Fibroblast of villous mesenchyme (primary cell): ENCODE measurements around the gene REC8. TPM values are rescaled to one million over a fixed set of nuclear protein-coding genes. Genes with fewer than 3 reads are reported as not detected.

Experiments used
- DNase-seq: peaks from one replicate; pipeline ENCODE4 v3.0.0-alpha.2; 2010; ENCODE audit warnings: low read depth
- H3K4me3 ChIP-seq: 2 replicates; pipeline ENCODE4 v1.5.1; 2011; ENCODE audit warnings: low read depth, mild to moderate bottlenecking, low read length
- CTCF ChIP-seq: IDR thresholded peaks from 2 replicates; pipeline ENCODE4 v1.5.1; 2012; ENCODE audit warnings: low read depth, mild to moderate bottlenecking, low read length; ENCODE audit not compliant: insufficient read depth
- total RNA-seq: library from RNA; depleted of rRNA; stranded (reverse); fragments of >200 nt; gene quantifications from 2 replicates; pipeline ENCODE4 v1.2.3, GENCODE V29; 2012

REC8 gene
- total RNA-seq, 1 donor = 4.7 TPM

DNA sequence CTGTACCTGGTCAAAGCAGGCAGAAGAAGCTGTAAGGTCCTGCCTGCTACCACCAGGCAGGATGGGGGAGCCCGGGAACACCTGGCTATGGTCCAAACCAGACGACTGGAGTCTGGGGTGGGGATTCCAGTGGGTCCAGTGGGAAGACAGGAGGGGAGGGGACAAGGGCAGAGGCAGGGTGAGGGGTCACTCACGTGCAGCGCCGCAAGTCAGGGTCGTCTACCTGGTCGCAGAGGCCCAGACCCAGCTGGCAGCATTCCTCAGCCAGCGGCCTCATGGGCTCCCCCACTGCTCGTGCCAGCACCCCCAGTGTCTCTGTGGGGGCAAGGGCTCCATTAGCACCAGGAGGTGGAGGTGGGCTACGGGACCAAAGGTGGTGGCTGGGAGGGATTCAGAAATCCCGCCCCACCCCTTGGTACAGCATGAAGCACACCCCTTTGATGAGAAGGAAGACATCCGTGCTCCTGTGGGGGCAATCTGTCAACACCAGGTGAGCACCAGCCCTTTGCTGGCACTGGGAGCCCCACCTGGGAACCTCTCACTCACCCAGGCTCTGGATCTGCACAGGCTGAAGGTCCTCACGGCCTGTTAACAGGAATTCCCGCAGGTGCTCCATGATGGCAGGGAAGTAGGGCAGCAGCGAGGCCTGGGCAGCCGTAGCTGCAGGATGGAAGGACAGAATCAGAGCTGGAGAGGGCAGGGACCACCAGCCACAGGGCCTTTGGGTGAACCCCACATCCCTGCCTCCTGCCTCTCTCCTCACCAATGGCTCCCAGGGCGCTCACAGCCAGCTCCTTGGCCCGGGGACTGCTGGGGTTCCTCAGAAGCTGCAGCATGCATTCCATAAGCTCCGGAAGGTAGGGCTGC, 12.5 kb downstream of the REC8 start:
- no peak overlapping the region for H3K4me3 ChIP-seq
- no peak for DNase-seq
- TF ChIP-seq CTCF = no peak

DNA sequence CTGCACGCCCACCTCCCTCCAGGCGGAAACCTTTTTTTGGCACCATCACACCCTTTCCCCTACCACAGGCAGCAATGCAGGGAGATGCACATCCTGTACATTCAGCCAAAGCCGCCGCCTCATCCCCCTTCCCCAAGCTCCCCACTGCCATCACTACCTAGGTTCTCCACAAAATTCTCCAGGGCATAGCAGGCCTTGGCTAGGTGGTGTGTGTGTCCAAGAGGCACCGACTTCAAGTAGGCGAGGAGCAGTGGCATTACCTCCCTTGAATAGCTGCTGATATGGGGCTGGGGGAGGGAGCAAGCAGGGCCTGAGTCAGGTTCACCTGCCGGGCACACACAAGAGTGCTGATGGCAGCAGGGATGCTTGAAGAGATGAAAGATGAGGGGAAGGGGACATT, 13.1 kb downstream of the REC8 start:
- no peak for DNase-seq
- TF ChIP-seq CTCF = no peak
- H3K4me3 ChIP-seq = no peak overlapping the region

- TF ChIP-seq CTCF = no peak
- no peak overlapping the region for H3K4me3 ChIP-seq
- no peak for DNase-seq
Measured at GRCh38 chr14:24185741-24186140, 13.9 kb downstream of the REC8 start.

GRCh38 chr14:24186831-24187538, 15.1 kb downstream of the REC8 start:
- no peak overlapping the region for H3K4me3 ChIP-seq
- DNase-seq = no peak

DNA sequence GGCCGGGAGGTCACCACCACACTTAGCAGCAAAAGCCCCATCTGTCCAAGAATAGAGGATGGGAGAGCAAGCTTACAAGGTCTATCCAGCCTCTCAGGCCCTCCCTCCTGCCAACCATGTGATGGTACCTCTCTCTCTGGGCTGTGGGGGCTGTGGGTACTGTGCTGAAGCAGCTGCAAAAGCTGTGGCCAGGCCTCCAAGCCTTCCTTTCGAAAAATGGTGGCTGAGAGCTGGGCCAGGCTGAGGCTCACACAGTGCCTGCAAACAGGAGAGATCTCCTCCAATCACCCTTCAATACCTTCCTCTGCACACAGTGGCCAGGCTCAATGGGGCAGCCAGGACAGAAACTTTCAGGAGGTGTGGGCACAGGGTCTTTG, 15.6 kb downstream of the REC8 start:
- peak overlapping the region; percentile 76 for H3K4me3 ChIP-seq
- no peak for DNase-seq
- TF ChIP-seq CTCF = no peak

More at GRCh38 chr14:24186831-24187538, 15.1 kb downstream of the REC8 start:
- TF ChIP-seq CTCF = no peak

- peak within 1 kb of the TSS; percentile 76 for H3K4me3 ChIP-seq
- DNase-seq = peak; percentile 99
- no peak for TF ChIP-seq CTCF
Measured at GRCh38 chr14:24188251-24189058, 16.6 kb downstream of the REC8 start, which contains the start of gene IPO4. Gene IPO4, minus strand, starts transcription at chr14:24188816. Its CDS starts 29 bp downstream, at chr14:24188787.
